Kidney glomerular epithelial cell (primary cell): ENCODE results near the gene STX2.
"Not testable (repeated sequence)": the region's sequence is repeated elsewhere in the genome, so short reads cannot be mapped to it uniquely, and the experiment has no call there.

Experiments used
- DNase-seq: peaks from one replicate; lab custom pipeline; 2025; lab: John Stamatoyannopoulos, UW

STX2 gene

DNA sequence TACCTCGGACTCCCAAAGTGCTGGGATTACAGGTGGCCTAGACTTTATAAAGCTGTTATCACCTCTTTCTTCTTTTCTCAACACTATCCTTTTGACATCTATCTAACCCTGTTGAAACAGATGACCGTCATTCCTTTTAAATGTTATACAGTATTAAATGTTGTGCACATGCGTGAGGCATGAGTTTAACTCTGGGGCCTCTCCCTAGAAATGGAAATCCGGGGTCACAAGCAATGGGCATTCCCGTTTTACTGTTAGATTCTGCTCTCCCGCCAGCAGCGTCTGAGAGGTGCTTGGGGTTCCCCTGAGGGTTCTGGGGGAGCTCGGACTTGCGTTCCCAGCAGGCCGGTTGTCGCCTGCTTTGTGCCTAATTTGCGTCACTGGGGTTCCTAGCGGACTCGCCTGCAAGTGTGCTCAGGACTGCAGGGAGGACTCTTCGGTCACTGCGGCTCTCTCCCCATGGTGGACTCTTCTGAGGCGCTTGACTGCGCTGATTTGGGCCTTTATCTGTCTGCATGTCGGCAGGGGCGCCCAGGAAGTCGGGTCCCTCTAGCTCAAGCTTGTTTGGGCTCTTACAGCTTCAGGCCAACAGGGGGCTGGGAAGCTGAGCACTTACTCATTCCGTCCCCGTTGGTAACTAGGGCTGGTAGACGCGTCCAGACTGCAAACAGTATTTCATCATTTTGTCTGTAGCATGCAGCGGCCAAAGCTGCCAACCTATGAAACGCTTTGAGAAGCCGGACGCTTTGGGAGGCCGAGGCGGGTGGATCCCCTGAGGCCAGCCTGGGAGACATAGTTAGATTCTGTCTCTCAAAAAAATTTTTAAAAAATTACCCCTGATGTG lies 31.6 kb upstream of the STX2 start:
- DNase-seq: no peak

DNA sequence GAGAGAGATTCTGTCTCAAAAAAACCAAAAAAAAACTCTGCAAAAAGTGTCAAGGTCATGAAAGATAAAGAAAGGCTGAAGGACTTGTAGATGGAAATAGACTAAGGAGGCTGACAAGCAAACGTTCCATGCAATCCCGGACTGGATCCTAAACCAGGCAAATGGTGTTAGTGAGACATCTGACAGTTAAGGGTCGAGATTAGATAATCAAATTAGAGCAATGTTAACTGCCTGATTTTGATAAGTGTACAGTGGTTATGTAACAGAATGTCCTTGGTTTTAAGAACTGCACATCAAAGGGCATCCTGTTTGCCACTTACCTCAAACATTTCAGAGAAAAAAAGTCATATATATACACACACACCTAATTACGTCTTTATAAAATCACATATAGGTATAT lies 29.4 kb upstream of the STX2 start:
- no peak for DNase-seq

DNA sequence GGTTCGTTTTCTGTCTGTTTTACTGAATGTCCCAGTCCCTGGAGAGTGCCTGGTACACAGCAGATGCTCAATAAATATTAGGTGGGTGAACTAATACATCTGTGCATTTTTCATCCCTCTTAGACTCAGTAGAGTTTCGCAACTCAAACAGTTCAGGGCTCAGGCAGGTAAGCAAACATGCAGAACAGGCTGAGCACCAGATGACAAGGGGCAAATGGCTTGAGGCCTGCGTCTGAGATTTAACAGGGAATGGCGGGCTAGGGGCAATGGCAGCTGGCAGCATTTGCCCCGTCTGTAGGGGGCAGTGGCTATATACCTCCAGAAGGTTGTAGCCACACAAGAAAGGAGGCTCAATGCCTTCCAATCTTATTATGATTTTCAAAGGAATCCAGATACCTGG lies 24.2 kb upstream of the STX2 start:
- no peak for DNase-seq

DNA sequence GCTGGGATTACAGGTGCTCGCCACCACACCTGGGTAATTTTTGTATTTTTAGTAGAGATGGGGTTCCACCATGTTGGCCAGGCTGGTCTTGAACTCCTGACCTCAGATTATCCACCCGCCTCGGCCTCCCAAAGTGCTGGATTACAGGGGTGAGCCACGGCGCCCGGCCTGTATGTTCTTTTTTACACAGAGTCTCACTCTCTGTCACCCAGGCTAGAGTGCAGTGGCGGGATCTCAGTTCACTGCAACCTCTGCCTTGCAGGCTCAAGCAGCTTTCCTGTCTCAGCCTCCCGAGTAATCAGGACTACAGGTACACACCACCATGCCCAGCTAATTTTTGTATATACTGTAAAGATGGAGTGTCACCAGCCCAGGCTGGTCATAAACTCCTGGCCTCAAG lies 23.7 kb upstream of the STX2 start:
- DNase-seq: not testable (repeated sequence)

DNA sequence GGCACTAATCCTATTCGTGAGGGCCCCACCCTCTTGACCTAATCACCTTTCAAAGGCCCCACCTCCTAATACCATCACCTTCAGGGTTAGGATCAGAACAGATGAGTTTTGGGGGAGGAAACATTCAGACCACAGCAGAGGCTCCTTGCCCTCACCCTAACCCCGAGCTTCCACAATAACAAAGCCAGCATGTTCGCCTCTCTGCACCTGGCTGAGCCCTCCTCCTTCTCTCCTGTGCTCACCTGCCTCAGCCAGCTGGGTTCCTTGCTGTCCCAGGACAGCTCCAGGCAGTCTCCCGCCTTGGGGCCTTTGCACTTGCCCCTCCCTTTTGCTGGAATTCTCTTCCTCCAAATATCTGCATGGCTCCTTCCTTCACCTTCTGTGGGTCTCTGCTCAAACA lies 23.1 kb upstream of the STX2 start:
- no peak for DNase-seq

DNA sequence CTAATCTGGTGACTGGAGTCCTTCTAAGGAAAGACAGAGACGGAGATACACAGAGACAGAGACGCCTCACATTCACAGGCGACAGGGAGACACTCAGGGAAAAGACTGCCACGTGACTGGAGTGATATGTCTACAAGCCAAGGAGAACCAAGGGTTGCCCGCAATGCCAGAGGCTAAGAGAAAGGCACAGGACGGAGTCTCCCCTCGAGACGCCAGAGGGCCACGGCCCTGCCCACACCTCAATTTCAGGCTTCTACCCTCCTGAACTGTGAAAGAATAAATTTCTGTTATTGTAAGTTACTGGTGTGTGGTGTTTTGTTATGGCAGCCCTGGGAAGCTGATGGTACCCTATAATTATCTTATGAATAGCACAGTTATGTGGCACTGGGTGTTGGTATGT lies 21.3 kb upstream of the STX2 start:
- no peak for DNase-seq

DNA sequence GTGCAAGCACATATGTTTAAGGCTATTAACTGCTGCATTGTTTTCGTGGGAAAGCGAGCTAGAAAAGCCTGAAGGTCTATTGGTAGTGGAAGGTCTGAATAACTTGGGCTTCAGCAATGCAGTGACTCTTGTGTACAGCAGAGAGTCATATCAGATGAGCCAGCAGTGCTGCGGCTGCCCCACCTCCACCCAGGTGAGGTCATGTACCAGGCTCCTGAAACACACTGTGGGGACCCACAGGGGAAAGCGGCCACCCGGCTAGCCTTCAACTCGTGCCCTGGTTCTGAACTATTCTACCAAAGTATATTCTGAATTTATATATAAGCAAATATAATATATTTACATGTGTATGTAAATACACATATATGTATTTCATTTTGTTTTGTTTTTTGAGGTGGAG lies 20.1 kb upstream of the STX2 start:
- DNase-seq: no peak

DNA sequence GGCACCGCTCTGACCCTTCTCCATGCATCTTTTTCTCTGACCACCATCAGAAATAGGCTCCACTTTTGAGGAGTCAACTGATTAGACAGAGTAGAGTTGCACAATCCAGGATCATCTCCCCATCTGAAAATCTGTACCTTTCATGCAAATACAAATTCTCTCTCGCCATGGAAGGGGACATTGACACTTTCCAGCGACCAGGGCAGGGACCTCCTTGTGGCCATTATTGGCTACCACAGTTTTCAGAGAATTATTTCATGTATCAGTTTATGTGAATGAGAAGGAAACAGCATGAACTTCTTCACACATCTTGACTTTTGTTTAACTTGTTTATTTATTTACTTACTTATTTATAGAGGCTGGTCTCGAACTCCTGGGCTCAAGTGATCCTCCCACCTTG lies 19.0 kb upstream of the STX2 start:
- no peak for DNase-seq

DNA sequence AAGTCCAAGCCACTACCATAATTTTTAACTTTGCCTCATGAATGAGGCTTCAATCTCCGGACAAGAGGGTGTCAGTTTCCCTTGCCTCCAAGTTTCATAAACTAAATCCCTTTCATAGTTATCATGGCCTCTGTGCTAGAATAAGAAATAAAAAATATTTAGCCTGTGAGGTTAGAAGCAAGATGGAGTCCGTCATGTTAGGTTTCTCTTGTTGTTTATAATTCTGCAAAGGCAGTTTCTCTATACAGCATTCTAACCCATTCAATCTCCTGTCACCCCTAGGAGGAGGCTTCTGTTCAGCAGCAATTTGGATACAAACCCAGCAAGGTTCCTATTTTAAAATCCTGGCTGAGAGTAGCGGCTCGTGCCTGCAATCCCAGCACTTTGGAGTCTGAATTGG lies 17.0 kb upstream of the STX2 start:
- no peak for DNase-seq

DNA sequence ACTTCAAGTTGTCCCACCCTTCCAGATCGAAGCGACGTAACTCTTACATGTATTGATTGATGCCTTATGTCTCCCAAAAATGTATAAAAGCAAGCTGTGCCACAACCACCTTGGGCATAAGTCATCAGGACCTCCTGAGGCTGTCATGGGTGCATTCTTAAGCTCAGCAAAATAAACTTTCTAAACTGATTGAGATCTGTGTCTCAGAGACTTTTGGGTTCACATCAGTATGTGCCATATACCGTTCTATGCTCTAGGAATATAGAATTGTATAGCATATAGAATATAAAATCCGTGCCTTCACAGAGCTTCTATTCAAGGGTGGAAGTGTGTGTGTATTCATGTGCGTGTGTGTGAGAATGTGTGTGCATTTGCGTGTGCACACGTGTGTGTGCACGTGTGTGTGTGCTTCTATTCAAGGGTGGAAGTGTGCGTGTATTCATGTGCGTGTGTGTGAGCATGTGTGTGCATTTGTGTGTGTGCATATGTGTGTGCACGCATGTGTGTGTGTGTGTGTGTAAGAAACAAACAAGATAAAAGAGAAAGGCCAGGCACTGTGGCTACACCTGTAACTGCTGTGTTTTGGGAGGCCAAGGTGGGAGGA lies 11.5 kb upstream of the STX2 start:
- no peak for DNase-seq

DNA sequence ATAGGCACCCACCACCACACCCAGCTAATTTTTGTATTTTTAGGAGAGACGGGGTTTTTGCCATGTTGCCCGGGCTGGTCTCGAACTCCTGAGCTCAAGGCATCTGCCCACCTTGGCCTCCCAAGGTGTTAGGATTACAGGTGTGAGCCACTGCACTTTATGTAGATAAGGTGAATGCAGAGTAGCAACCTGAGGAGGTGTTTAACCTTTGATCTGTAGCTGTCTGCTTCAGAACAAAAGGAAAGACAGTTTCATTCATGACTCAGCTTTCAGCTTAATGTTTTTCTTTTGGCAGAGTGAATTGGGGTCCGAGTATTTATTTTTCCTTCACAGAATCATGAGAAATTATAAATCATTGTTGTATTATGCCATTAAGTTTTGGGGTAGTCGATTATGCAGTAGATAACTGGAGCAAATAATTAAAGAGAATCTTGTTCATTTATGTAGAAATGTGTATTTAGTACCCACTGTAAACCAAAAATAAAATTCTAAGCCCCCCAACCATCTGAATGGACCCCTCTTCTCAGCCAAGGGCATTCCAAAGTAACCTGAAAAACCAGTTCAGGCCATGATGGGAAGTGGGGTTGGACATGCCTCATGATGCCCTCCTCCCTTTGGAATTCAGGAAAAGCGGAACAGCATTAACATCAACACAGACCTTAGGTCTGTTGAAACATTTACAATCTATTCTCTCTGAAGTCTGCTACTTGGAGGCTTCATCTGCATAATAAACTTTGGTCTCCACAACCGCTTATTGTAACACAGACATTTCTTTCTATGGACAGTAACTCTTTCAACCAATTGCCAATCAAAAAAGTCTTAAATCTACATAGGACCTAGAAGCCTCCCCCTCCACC lies 10.7 kb upstream of the STX2 start:
- DNase-seq: no peak

DNA sequence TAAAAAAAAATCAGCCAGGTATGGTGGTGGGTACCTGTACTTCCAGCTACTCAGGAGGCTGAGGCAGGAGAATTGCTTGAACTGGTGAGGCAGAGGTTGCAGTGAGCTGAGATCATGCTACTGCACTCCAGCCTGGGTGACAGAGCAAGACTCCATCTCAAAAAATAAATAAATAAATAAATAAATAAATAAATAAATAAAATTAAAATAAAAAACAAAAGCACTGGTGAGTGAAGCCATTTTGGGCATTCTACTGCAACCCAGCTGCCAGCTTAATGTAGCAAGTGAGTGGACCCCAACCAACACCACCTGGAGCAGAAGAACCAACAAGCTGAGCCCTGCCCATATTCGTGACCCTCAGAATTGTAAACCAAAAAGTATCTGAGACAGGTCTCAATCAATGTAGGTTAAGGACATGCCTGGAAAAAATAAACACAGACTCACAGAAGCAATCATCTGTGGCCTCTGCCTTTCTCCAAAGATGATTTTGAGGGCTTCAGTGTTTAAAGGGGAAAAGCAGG lies 9.8 kb upstream of the STX2 start:
- not testable (repeated sequence) for DNase-seq

DNA sequence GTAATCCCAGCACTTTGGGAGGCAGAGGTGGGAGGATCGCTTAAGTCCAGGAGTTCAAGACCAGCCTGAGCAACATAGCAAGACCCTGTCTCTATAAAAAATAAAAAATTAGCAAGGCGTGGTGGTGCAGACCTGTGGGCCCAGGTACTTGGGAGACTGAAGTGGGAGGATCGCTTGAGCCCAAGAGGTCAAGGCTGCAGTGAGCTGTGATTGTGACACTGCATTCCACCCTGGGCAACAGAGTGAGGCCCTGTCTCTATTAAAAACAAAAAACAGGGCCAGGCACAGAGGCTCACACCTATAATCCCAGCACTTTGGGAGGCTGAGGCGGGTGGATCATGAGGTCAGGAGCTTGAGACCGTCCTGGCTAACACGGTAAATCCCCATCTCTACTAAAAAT lies 9.1 kb upstream of the STX2 start:
- not testable (repeated sequence) for DNase-seq

DNA sequence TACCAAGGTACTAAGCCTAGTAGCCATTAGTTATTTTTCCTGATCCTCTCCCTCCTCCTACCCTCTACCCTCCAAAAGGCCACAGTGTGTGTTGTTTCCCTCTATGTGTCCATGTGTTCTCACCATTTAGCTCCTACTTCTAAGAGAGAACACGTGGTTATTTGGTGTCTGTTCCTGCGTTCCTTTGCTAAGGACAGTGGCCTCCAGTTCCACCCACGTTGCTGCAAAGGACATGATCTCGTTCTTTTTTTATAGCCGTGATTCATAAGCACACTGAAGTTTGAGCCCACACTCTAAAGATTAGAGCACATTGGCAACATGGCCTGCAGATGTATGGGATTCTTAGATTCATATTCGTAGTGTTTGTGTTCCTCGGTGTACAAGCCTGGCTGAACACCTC lies 8.1 kb upstream of the STX2 start:
- DNase-seq: no peak

DNA sequence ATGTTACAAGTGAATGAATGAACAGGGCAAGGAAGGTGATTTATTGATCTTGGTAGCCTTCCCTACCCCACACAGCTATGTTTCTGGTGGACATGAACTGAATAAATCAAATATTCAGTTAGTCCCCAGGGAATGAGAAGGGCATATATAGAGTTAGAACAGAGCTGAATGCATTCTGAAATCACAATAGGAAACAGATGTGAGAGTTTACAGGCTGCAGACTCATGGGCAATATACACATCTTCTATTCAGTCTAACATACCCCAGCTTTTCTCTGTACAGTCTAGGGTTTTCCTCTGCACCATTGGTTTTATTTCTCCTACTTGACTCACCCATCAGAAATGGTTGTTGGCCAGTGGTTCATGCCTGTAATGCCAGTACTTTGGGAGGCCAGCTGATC lies 7.3 kb upstream of the STX2 start:
- DNase-seq: no peak

DNA sequence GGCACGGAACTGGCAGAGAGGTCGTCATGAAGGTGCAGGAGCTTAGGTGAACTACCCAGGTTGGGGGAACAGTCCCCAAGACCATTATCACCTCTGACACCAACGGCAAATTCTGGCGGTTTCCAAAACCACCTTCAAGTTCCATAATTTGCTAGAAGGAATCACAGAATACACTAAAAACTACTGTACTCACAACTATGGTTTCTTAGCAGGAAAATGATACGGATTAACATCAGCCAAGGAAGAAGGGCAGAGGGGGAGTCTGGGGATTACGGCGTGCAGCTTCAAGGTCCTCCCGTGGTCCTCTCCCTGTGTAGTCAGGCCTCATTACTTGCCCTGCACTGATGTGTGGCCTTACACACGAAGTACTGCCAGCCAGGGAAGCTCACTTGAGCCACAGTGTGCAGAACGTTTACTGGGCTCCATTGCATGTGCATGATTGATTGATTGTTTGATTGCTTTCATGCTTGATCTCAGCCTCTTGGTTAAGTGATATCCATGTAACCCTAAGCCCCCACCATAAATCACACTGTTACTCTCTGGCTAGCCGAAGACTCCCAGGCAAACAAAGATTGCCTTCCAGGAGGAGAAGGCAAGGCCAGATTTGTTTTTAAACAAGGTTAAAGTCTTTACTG lies 837 bp upstream of the STX2 start:
- no peak for DNase-seq

DNA sequence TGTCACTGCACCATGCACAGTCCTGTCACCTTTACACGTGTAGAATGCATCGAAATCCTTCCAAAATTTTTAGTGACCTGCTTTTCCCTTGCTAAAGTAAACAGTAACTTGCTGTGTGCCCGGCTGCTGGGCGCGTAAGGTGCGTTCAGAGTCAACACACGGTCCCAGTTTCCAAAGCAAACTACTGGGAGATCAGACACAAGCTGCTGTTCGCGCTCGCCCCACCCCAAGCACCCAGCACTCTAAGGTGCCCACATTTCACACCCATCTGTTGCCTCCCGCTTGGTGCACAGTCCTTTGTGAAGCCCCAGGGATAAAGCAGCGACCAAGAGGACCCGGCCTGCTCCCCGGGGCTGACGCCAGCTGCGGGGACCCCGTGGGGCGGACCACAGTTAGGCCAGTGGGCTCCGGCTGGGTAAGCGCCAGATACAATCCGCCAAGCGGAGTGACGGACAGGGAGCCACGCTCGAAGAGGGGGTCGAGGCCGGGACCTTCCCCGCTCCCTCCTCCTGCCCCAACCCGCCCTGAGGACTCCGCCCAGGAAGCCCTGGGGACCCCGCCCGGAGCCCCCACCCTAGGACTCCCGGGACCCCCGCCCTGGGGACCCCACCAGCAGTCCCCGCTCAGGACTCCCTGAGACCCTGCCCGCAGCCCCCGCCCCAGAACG lies 633 bp downstream of the STX2 start:
- no peak for DNase-seq

DNA sequence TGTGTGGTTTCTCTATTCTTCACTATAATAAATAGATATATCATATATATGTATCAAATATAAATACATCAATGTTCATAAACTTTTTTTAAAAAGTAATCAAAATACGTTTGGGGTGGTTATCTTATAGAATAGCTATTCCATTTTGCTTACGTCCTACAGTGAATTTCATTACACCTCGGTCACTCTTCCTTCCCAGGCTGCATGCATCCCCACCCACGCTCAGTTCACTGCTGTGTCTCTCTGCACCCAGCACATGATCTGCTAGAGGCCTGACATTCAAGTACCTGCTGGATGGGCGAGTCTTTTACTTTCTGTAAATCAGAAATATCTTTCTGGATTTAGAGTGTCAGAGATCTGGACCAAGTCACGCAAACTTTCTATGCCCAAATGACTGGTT lies 3.6 kb downstream of the STX2 start:
- DNase-seq: no peak

DNA sequence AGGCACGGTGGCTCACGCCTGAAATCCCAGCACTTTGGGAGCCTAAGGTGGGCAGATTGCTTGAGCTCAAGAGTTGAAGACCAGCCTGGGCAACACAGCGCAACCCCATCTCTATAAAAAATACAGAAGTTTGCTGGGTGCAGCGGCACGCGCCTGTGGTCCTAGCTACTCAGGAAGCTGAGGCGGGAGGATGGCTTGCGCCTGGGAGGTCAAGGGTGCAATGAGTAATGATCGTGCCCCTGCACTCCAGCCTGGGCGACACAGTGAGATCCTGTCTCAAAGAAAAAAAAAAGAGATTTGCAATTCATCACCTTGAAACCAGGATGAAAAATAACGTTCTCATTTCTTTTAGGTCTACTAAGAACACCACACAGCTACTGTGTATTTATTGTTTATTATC lies 4.0 kb downstream of the STX2 start:
- DNase-seq: no peak

DNA sequence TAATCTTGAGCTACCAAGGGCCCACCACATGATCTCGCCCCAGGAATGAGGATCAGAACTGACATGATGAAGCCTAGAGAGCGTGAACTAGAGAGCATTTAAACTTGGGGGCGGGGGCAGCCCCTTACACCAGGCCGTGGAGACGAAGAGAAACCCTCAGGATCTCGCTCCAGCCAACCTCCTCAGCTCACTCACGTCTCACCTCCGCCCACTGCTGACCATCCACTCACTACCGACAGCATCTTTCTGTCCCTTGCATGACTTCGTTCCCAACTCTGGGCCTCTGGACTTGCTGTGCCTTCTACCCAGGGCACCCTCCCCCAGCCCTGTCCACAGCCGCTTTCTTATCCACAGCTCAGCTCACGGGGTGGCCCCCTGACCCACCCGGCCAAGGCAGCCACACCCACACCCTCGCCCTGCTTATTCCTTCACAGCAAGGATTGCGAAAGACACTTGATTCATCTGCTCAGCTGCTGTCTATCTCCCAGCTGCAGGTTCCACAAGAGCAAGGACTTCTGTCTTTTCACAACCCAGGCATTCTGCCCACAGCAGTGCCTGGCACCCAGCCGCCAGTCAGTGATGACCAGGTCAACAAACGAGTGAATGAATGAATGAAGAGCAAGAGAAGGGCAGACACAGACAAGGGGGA lies 6.4 kb downstream of the STX2 start:
- no peak for DNase-seq

DNA sequence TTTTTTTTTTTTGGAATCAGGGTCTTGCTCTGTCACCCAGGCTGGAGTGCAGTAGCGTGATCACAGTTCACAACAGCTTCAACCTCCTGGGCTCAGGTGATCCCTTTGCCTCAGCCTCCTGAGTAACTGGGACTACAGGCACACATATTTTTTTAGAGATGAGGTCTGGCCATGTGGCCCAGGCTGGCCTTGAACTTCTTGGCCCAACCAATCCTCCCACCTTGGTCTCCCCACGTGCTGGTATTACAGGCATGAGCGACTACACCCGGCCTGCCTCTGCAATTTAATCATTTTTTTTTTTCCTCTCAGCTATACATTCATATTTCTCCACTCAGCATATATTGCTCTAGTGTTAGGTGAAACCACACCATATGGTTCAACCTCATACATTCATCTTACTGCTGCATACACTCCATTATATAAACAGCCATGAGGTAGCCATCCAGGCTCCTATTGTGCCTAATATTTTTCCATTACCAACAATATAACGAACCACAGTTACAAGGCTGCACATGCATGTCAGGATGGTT lies 7.1 kb downstream of the STX2 start:
- no peak for DNase-seq
